Fibroblast of skin of abdomen (primary cell): Measurements from ENCODE around the gene FUZ.

Source experiments
- DNase-seq: peaks from one replicate; pipeline ENCODE4 v3.0.0-alpha.2; 2013

The FUZ gene

DNA sequence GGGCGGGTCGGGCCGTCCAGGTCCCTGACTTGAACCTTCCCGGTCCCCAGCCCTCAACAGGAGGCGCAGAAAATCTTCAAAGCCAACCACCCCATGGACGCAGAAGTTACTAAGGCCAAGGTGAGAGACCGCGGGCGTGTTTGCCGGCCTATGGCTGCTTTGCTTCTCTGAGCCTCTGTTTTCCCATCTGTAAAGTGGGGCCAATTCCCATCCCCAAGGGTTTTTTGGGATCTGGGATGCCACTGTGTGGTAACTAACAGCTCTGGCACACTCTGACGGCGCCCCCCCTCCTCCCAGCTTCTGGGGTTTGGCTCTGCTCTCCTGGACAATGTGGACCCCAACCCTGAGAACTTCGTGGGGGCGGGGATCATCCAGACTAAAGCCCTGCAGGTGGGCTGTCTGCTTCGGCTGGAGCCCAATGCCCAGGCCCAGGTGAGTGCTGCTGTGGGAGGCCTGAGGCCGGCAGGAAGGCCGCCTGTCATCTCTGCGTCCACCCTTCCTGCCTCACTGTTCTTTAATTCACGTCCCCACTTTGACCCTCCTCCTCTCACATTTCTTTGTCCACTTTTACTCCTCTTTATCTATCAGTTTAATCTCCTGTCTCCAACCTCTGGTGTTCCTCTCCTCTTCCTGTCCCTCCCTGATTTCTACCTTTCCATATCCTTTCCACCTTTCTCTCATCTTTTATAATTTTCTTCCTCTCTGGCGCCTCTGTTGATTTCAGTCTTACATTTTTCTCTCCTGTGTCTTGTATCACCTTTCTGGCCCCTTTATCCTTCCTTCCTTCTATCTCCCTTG lies 7.1 kb downstream of the FUZ start:
- no peak for DNase-seq

DNA sequence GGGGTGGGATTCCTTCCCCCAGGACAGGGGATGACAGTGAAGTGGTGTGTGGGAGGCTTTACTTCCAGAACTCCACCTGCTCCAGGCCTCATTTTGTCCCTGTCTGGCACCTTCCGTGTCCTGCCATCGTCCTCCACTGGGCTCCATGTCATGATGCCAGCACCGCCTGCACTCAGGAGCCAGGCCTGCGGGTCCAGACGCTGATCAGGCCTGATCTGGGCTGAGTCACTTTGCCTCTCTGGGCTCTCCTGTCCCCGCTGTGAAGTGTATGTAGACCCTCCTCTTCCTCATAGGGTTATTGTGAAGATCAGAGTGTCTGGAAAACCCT lies 9.6 kb downstream of the FUZ start:
- no peak for DNase-seq

DNA sequence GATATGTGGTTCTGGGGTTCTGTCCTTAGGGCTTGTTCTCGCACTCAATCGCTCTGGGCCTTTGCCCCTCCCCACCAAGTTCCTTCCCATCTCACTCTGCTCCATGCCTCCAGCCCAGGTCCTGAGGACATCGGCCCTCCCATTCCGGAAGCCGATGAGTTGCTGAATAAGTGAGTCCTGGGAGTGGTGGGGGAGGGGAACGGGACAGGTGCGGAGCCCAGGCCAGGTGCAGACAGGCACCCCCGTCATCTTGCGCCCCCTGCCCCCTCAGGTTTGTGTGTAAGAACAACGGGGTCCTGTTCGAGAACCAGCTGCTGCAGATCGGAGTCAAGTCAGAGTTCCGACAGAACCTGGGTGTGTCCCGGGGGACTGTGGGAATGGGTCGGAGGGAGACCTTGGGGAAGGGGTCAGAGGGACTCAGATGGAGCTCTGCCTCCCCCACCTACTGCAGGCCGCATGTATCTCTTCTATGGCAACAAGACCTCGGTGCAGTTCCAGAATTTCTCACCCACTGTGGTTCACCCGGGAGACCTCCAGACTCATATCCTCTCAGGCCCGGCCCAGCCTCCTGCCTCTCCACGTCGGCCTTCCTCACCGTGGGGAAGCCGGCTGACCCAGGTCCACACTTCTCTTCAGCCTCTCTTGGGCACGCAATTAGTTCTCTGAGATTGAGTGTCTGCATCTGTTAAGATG lies 10.1 kb downstream of the FUZ start:
- no peak for DNase-seq

DNA sequence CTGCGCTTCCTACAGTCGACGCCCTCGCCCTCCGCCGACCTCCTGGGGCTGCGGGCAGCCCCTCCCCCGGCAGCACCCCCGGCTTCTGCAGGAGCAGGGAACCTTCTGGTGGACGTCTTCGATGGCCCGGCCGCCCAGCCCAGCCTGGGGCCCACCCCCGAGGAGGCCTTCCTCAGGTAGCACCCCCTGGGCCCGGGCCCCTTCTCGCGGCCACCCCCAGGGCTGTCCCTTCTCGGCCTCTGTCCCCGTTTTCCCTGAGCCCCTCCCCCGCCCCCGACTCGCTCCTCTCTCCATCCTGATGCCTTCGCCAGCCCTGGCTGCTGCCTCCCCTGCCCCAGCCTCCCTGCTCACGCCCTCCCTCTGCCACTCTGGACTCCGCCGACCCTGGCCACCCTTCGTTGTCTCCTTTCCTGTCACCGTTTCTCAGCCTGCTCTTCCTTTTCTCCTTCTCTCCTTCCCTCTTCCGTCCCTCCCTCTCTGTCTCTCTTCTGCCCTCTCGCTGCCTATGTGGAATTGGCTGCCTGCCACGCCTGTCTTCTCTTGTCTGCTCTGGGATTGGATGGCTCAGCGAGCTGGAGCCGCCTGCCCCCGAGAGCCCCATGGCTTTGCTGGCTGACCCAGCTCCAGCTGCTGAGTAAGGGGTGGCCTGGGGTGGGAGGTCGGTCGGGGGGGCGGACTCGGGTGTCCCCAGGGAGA lies 11.0 kb downstream of the FUZ start:
- DNase-seq: peak; percentile 92

DNA sequence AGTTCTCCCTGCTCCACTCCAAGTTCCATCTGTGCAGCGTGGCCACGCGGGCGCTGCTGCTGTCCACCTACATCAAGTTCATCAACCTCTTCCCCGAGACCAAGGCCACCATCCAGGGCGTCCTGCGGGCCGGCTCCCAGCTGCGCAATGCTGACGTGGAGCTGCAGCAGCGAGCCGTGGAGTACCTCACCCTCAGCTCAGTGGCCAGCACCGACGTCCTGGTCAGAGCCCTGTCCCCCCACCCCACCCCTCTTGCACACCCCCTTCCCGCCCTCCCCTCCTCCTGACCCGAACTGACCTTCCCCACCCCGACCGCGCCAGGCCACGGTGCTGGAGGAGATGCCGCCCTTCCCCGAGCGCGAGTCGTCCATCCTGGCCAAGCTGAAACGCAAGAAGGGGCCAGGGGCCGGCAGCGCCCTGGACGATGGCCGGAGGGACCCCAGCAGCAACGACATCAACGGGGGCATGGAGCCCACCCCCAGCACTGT lies 11.6 kb downstream of the FUZ start:
- DNase-seq: no peak

DNA sequence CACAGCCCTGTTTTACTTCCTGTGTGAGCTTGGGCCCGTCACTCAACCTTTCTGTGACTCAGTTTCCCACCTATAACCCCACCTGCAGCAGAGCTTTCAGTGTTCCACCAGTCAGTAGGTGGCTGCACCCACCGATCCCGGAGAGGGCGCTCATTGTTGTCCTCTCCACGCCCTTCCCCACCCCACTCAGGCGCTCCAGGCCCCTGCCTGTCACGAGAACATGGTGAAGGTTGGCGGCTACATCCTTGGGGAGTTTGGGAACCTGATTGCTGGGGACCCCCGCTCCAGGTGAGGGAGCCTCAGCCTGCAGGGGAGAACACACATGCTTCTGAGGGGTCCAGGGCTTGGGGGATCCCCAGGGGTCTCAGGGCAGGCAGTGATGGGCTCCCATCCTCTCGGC lies 12.3 kb downstream of the FUZ start:
- DNase-seq: no peak

DNA sequence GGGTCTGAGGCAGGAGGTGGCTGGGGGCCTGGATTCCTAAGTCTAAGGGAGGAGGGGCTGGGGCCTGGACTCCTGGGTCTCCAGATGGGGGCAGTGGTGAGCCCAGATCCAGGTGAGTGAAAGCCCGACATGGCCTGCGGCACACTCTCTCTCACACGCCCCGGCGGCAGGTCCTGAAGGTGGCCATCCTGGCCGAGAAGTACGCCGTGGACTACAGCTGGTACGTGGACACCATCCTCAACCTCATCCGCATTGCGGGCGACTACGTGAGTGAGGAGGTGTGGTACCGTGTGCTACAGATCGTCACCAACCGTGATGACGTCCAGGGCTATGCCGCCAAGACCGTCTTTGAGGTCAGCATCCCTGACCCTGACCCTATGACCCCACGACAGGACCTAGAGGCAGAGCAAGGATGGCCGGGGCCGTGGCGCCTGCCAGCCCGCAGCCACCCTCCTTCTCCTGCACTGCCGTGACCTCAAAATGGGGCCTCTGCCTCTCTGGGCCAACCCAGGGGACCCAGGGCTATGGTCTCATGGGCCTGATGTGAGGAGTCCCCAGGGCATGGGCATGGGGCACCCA lies 13.2 kb downstream of the FUZ start:
- no peak for DNase-seq

DNA sequence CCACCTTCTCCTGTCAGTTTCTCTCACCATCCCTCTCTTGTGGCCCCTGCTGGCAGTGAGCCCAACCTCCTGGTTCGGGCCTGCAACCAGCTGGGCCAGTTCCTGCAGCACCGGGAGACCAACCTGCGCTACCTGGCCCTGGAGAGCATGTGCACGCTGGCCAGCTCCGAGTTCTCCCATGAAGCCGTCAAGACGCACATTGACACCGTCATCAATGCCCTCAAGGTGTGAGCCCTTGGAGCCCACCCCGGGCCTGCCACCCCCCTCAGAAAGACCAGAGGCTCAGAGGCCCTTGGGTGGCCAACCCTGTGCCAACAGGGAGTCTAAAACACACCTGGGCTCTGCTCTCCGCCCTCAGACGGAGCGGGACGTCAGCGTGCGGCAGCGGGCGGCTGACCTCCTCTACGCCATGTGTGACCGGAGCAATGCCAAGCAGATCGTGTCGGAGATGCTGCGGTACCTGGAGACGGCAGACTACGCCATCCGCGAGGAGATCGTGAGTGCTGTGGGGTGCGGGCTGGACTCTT lies 13.8 kb downstream of the FUZ start:
- DNase-seq: no peak

DNA sequence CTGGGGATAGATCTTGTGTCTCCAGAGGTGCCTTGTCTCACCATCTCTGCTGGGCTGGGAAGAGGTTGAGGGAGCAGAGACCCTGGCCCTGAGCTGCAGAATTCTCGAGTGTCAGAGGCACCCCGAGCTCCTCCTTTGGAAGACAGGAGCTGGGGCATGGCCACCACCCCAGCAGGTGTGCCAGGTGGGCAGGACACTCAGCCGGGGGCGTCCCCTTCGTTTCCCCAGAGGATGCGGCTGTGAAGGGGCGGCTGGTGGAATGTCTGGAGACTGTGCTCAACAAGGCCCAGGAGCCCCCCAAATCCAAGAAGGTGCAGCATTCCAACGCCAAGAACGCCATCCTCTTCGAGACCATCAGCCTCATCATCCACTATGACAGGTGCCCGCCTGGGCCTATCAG lies 14.5 kb downstream of the FUZ start:
- no peak for DNase-seq

DNA sequence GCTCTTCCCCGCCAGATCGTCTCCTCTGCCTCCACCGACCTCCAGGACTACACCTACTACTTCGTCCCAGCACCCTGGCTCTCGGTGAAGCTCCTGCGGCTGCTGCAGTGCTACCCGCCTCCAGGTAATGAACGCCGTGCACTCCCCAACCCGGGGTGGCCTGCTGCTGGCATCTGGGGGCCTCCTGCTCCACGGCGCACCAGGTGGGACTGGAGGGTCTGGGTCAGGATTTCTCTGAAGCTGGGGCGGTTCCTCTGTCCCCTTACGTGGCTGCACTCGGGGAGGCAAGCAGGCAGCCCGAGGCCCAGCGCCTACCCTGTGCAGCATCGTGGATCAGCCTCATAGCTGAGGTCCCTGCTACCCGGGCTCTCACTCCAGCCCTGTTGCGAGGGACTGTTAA lies 17.5 kb downstream of the FUZ start:
- no peak for DNase-seq

DNA sequence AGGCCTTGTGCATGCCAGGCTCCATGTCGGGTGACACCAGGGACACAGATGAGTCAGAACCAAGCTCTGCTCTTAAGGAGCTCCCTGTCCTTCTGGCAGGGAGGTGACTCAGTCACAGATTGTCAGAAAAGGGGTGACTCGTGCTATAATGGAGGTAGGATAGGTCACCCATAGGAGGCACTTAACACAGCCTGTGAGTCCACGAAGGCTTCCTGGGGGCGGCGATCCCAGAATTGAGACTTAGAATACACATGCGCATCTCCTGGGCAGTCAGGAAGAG lies 19.6 kb downstream of the FUZ start:
- peak; percentile 29 for DNase-seq

DNA sequence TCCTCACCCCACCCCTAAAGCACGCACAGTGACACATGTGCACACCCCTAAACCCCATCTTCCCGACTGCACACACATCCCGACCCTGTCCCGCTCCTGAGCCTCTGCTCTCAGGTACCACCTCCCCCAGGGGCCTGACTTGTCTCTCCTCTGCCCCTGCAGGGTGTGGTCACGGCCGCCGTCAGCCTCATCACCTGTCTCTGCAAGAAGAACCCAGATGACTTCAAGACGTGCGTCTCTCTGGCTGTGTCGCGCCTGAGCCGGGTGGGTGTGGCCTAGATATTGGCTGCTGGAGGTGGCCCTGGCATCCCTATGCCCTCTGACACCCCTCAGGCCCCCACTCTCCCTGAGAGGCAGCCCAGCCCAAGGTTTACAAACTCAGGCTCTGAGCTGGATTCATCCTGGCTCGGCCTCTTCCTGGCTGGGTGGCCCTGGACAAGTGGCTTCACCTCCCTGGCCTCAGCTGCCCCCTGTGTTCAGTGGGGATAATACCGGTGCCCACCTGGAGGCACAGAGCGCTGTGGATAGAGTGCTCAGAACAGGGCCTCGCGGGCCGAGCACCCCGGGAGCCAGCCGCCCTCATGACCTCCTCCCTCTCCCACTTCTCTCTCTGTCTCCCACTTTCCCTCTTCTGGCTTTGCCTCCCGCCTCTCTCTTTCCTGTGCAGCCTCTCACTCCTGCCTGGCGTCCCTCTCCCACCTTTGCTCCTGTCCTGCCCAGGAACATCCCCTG lies 20.1 kb downstream of the FUZ start:
- DNase-seq: no peak

DNA sequence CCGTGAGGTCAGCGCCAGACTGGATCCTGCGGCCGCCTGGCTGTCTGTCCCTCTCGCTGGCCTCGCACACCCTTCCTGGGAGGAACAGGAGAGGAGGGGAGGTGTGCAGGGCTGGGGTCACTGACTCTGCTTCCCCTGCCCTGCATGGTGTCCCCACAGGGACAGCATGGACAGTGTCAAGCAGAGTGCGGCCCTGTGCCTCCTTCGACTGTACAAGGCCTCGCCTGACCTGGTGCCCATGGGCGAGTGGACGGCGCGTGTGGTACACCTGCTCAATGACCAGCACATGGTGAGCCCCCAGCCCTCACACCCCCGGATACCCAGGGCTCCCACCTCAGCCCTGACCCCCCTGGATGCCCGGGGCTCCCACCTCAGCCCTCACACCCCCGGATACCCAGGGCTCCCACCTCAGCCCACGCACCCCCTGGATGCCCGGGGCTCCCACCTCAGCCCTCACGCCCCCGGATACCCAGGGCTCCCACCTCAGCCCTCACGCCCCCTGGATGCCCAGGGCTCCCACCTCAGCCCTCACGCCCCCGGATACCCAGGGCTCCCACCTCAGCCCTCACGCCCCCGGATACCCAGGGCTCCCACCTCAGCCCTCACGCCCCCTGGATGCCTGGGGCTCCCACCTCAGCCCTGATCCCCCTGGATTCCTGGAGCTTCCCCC lies 21.2 kb downstream of the FUZ start:
- no peak for DNase-seq

DNA sequence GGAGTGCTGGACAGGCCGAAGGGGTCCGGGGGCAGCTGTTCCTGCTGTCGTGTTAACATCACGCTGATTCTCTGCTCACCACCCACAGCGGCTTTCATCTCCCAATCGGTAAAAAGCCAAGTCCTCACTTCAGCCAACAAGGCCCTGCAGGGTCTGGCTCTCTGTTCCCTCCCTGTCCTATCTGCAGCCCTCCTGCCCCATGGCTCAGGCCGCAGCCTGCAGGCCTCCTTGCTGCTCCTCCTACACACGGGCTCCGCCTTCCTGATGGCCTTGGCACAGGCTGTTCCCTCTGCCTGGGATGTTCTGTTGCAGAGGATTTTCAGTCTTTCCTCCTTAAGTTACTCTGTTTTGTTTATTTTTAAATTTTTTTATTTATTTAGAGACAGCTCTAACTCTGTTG lies 22.2 kb downstream of the FUZ start:
- no peak for DNase-seq

DNA sequence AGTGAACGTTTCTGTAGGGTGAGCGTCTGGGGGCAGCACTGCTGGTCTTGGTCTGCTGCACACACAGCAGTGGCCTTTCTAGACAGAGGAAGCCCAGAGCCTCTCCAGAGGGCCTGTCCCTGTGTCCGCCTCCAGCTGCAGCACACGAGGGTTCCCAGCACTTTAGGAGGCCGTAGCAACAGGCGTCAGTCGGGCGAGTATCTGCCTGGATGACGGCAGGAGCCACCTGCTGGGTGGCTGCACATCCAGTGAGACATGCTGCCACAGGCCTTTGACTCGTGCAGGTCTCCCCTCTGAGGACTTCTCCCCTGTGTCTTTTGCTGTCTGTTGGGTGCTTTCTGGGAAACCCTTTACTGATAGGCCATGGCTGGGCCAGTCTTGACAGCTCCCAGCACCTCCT lies 24.2 kb downstream of the FUZ start:
- DNase-seq: no peak

DNA sequence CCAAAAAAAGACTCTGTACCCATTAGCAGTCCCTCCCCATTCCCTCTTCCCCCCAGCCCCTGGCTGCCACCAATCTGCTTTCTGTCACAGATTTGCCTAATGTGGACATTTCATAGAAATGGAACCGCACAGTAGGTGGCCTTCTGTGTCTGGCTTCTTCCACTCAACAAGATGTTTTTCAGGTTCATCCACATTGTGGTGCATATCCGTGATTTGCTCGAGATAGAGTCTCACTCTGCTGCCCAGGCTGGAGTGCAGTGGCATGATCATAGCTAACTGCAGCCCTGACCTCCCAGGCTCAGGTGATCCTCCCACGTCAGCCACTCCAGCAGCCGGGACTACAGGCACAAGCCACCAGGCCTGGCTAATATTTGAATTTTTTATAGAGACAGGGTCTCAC lies 25.3 kb downstream of the FUZ start:
- no peak for DNase-seq

DNA sequence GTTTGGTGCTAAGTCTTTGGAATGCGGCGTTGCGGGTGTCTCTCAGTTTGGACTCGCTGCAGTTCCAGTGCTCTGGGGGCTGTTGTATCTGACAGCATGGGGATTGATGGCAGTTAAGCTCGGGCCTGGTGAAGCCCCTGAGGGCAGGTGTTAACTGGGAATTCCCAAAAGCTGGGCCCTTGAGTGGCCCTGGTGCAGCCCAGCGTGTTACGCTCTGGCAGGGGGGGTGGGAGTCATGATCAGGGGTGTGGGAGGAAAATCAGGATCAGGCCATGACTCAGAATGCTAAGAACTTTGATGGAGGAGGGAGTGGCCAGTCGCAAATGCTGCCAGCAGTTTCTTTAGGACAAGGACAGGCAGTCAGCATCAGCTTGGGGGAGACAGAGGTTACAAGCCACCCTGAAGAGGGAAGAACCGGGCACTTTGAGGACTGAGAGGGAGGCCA lies 26.7 kb downstream of the FUZ start:
- peak; percentile 38 for DNase-seq

DNA sequence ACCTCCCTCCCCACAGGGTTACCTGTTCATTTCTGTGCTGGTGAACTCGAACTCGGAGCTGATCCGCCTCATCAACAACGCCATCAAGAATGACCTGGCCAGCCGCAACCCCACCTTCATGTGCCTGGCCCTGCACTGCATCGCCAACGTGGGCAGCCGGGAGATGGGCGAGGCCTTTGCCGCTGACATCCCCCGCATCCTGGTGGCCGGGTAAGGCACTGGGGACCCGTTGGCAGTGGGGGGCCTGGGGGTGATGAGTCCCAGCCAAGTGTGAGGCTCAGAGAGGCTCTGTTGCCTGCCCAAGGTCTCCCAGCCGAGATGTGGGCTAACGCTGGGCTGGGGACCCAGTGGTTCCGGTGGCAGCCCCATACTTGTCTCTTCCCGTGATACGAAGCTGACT lies 30.6 kb downstream of the FUZ start:
- DNase-seq: no peak

DNA sequence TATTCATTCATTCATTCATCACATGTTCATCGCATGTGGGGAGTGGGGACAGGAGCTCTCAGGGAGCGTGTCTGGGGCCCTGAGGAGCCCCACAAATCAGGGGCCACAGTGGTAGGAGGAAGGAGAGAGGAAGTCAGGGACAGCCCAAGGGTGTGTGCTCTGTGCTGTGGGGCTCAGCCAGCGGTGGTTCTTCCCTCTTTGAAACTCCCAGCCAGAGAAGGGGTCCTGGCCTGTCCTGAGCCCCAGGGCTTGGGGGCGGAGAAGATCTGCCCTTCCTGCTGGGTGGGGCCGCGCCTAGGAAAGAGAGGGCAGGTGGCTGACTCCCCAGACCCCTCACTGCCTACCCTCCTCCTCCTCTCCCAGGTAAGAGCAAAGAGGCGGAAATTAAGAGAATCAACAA lies 31.7 kb downstream of the FUZ start:
- no peak for DNase-seq

DNA sequence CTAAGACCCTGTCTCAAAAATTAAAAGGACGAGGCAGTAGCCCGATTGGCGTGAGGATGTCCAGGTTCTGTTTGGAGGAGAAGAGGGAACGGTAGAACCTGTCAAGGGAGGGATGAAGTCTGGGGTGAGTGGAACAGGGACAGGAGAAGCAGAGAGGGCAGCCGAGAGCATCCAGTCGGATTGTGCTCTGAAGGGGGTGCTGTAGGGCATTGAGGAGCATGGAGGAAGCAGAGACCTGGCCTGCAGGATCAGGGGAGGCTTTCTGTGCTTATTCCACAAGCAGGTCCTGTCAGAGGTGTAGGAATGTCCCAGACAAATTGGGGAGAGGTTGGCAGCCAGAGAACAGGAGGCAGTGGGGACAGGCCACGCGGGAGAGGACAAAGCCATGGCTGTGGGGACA lies 32.2 kb downstream of the FUZ start:
- DNase-seq: no peak

DNA sequence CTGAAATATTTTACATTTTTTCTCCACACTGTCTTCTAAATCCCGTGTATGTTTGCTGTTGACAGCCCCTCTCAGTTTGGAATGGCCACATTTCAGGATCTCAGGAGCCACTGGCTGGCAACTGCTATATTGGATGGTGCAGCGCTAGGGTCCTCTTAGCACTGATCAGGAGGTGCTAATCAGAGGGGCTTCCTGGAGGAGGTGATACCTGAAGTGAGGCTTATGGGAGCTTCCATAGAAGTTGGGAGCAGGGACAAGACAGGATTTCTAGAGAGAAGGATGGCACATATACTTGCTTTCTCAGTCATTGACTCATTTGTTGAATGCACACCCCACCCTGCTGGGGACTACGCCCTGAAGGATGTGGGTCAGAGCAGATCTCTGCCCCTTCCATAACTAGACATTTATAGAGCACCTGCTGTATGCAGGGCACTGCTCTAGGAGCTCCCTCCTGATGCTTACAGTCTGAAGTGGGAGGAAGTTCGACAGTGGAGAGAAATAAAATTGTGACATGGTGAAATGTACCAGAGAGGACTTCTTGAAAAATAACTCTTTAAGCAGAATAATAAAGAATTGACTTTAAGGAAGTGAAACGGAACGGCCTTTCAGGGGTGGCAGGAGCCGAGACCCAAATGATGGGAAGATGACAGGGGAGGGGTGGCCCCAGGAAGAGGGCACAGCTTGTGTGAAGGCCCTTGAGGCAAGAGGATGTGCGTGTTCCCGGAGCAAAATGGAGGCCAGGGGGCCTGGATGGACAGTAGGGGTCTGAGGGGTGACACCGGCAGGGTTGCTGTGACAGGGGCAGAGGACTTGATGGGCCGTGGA lies 33.1 kb downstream of the FUZ start:
- no peak for DNase-seq
